Activated naive CD4-positive, alpha-beta T cell treated with anti-CD3 and anti-CD28 coated beads for 36 hours (primary cell): Measurements from ENCODE around the gene PIP4K2C. TPM values are rescaled to one million over a fixed set of nuclear protein-coding genes. Genes with fewer than 3 reads are reported as not detected.

Experiments used
- CTCF ChIA-PET: fragments of 350-600 bp; sonication (Branson Sonifier 250); formaldehyde crosslinking; loops from one replicate; lab custom pipeline; 2021; ENCODE audit warnings: antibody characterized with exemption; lab: Charles Lee
- DNase-seq: peaks from one replicate; pipeline ENCODE4 v3.0.0-alpha.2; 2020
- H3K27ac Mint-ChIP-seq: one replicate; pipeline ENCODE4 v1.8.0; 2021; ENCODE audit warnings: mild to moderate bottlenecking, mixed read lengths
- H3K27me3 Mint-ChIP-seq: one replicate; pipeline ENCODE4 v1.8.0; 2021; ENCODE audit warnings: low read depth, mixed read lengths
- H3K36me3 Mint-ChIP-seq: one replicate; pipeline ENCODE4 v1.8.0; 2021; ENCODE audit warnings: low read depth, mixed read lengths
- H3K4me1 Mint-ChIP-seq: one replicate; pipeline ENCODE4 v1.8.0; 2021; ENCODE audit warnings: low read depth, mixed read lengths
- H3K4me3 Mint-ChIP-seq: one replicate; pipeline ENCODE4 v1.8.0; 2021; ENCODE audit warnings: mild to moderate bottlenecking, moderate library complexity, mixed read lengths
- H3K9me3 Mint-ChIP-seq: one replicate; pipeline ENCODE4 v1.8.0; 2021; ENCODE audit warnings: mixed read lengths
- intact Hi-C: fragments of 100-400 bp; cut with micrococcal nuclease; formaldehyde crosslinking; loops from one replicate; pipeline ENCODE4 v1.15.1; 2023
- total RNA-seq, 2 experiments: library from RNA; stranded (reverse); gene quantifications; one replicate each; pipeline ENCODE4 v1.2.3, GENCODE V29; 2021

The PIP4K2C gene
- 10 to 100 TPM; 11.8 to 12.7 TPM for total RNA-seq

DNA sequence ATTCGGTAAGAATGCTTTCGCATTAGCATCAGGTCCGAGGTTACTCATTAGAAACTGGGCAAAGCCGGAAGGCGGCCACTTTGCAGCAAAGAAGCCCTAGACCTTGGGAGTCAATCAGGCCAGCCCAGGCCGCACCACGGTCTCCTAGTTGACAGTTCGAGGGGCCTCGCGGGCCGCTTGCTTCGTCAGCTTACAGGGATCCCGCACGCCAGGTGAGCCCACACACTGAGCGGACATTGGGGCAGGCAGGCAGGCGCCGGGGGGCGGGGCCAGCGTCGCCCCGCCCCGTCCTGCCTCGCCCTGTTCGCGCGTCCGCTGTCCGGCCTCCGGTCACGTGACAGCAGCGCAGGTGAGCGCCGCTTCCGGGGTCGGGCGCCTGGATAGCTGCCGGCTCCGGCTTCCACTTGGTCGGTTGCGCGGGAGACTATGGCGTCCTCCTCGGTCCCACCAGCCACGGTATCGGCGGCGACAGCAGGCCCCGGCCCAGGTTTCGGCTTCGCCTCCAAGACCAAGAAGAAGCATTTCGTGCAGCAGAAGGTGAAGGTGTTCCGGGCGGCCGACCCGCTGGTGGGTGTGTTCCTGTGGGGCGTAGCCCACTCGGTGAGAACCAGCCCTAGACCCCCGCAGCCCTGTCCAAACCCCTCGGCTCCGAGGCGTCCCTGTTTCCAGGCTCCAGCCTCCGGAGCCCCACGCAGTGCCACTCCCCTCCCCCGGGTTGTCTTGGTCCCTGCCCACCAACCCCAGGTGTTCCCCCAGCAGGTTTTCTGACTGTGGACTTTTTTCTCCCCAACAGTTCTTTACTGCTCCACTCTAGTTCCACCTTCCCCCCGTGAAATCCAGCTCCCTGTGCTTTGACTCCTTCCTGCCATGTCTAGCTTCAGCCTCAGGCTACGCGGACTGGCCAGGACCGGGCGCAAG, at the start of gene PIP4K2C:
TSS of gene PIP4K2C (plus strand) at position 329 of the 918 bp plus-strand sequence. CDS start at position 427, 98 bp downstream.
- Mint-ChIP-seq H3K4me1 (peaks cover 21% of the 10 kb centered on the region), H3K9me3 (no peaks in the 10 kb centered on the region), H3K4me3 (peak within 1 kb of the TSS; percentile 82), H3K27me3 (no peaks in the 10 kb centered on the region), H3K36me3 (peaks cover 3% of the 10 kb centered on the region), H3K27ac (peak within 1 kb of the TSS; percentile 73)
- CTCF ChIA-PET: interaction anchor here (1.2 to 3.7 kb wide), 4 partner anchors 8 to 169 kb away, joined by 3 to 60 read pairs (median 4); no protein-coding TSS in a partner anchor
- DNase-seq: peak; percentile 83
- intact Hi-C loops: loop anchor here (1.0 to 5.0 kb wide), 8 partner anchors 8 to 246 kb away; partner anchors contain the start of genes ARHGEF25, DCTN2, DTX3 and MBD6

- no peaks in the 10 kb centered on the region for H3K9me3 Mint-ChIP-seq
- CTCF ChIA-PET: no interaction called here
- H3K36me3 Mint-ChIP-seq: peaks cover 2% of the 10 kb centered on the region
- H3K27me3 Mint-ChIP-seq: no peaks in the 10 kb centered on the region
- H3K4me3 Mint-ChIP-seq: no peak overlapping the region
- DNase-seq: no peak
- peaks cover 24% of the 10 kb centered on the region for H3K4me1 Mint-ChIP-seq
- H3K27ac Mint-ChIP-seq: no peak overlapping the region
- intact Hi-C loops: loop anchor here (10.0 kb wide), 1 partner anchor 353 kb away; no protein-coding TSS in a partner anchor
Observed at GRCh38 chr12:57541717-57542116, 49.3 kb upstream of the PIP4K2C start.

DNA sequence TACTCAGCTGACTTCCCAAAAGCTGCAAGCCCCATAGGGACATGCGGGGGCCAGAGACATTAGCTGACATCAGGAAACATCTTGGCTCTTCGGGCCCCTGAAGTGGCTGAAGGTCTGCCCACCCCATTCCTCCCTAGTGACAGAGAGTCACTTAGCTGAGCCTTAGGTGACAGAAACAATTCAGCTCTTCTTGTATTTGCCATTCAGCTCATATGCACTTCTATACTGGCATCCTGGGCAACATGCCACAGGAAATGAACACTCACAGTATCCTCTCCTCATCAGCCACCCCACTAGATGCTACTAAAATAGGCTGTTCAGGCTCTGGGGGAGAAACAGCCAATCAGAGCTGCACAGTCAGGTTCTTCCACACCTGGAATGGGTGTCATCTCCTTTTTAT, 47.4 kb upstream of the PIP4K2C start:
- peaks cover 2% of the 10 kb centered on the region for H3K36me3 Mint-ChIP-seq
- intact Hi-C loops: loop anchor here (10.0 kb wide), 1 partner anchor 351 kb away; no protein-coding TSS in a partner anchor
- no peak overlapping the region for H3K4me3 Mint-ChIP-seq
- DNase-seq: no peak
- H3K4me1 Mint-ChIP-seq: peaks cover 34% of the 10 kb centered on the region
- CTCF ChIA-PET: interaction anchor here (0.5 to 0.9 kb wide), 3 partner anchors 15 to 131 kb away, joined by 3 read pairs; no protein-coding TSS in a partner anchor
- no peaks in the 10 kb centered on the region for H3K9me3 Mint-ChIP-seq
- no peaks in the 10 kb centered on the region for H3K27me3 Mint-ChIP-seq
- no peak overlapping the region for H3K27ac Mint-ChIP-seq

GRCh38 chr12:57545809-57546437, 45.1 kb upstream of the PIP4K2C start:
- CTCF ChIA-PET: interaction anchor here (0.6 to 2.4 kb wide), 5 partner anchors 9 to 275 kb away, joined by 3 to 6 read pairs (median 4); partner anchors contain the start of gene GLI1
- Mint-ChIP-seq H3K27me3 (no peaks in the 10 kb centered on the region), H3K36me3 (peaks cover 2% of the 10 kb centered on the region), H3K4me3 (peak overlapping the region; percentile 91), H3K27ac (peak overlapping the region; percentile 82), H3K9me3 (no peaks in the 10 kb centered on the region), H3K4me1 (peaks cover 47% of the 10 kb centered on the region)
- intact Hi-C loops: loop anchor here (10.0 kb wide), 1 partner anchor 349 kb away; no protein-coding TSS in a partner anchor
- DNase-seq: peak; percentile 26

GRCh38 chr12:57546438-57547287, 44.3 kb upstream of the PIP4K2C start, which contains the start of gene DCTN2:
TSS of gene DCTN2 (minus strand) at chr12:57547192. CDS start at chr12:57547063, 129 bp downstream.
- intact Hi-C loops: loop anchor here (1.0 to 10.0 kb wide), 8 partner anchors 24 to 348 kb away; partner anchors contain the start of genes ARHGAP9, GLI1, MBD6 and PIP4K2C

GRCh38 chr12:57547288-57548012, 43.5 kb upstream of the PIP4K2C start:
- Mint-ChIP-seq H3K4me1 (peaks cover 47% of the 10 kb centered on the region), H3K27ac (peak overlapping the region; percentile 51), H3K36me3 (peaks cover 2% of the 10 kb centered on the region), H3K9me3 (no peaks in the 10 kb centered on the region), H3K27me3 (no peaks in the 10 kb centered on the region), H3K4me3 (peak overlapping the region; percentile 91)
- DNase-seq: no peak
- CTCF ChIA-PET: interaction anchor here (0.7 to 2.4 kb wide), 2 partner anchors 89 to 499 kb away, joined by 3 to 6 read pairs; partner anchors contain the start of gene GLI1
- intact Hi-C loops: loop anchor here (1.0 to 10.0 kb wide), 8 partner anchors 25 to 347 kb away; partner anchors contain the start of genes ARHGAP9, GLI1, MBD6 and PIP4K2C

More at GRCh38 chr12:57546438-57547287, 44.3 kb upstream of the PIP4K2C start, which contains the start of gene DCTN2:
- Mint-ChIP-seq H3K4me3 (peak within 1 kb of the TSS; percentile 91), H3K36me3 (peaks cover 2% of the 10 kb centered on the region), H3K9me3 (no peaks in the 10 kb centered on the region), H3K27me3 (no peaks in the 10 kb centered on the region), H3K27ac (peak within 1 kb of the TSS; percentile 82), H3K4me1 (peaks cover 47% of the 10 kb centered on the region)
- CTCF ChIA-PET: interaction anchor here (0.6 to 2.4 kb wide), 6 partner anchors 10 to 499 kb away, joined by 3 to 6 read pairs (median 4); partner anchors contain the start of gene GLI1
- DNase-seq: peak; percentile 98

DNA sequence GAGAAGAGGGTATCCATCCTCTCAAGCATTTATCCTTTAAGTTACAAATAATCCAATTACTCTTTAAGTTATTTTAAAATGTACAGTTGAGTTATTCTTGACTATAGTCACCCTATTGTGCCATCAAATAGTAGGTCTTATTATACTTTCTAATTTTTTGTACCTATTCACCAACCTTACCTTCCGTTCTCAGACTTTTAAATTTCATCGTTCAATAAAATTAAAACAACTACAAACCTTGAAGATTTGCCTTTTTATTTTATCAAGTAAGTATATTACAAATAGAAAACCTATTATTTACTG, 43.0 kb upstream of the PIP4K2C start:
- peaks cover 2% of the 10 kb centered on the region for H3K36me3 Mint-ChIP-seq
- H3K27me3 Mint-ChIP-seq: no peaks in the 10 kb centered on the region
- no peak for DNase-seq
- H3K4me3 Mint-ChIP-seq: no peak overlapping the region
- CTCF ChIA-PET: no interaction called here
- intact Hi-C loops: loop anchor here (10.0 kb wide), 1 partner anchor 347 kb away; no protein-coding TSS in a partner anchor
- H3K9me3 Mint-ChIP-seq: no peaks in the 10 kb centered on the region
- H3K27ac Mint-ChIP-seq: no peak overlapping the region
- H3K4me1 Mint-ChIP-seq: peaks cover 47% of the 10 kb centered on the region

DNA sequence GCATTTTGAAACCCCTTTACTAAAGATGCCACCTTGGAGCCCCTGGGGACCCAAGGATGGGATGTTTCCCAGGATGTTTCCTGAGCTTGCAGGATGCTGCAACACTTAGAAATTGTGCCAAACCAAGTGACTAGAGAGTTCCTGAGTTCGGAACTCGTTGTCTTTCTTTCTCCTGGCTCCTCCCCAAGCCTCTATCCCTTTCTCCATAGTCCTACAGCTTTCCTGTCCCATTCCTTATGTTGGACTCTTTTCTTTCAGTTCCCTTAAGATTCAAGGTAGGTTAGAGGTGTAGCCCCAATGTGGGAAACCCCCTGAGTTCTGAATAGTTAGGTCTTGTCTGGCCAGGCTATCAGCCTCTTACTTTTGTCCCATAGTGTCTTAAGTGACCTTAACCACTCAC, 42.5 kb upstream of the PIP4K2C start:
- no peak for DNase-seq
- Mint-ChIP-seq H3K4me3 (no peak overlapping the region), H3K27ac (no peak overlapping the region), H3K36me3 (no peaks in the 10 kb centered on the region), H3K4me1 (peaks cover 47% of the 10 kb centered on the region), H3K27me3 (no peaks in the 10 kb centered on the region), H3K9me3 (no peaks in the 10 kb centered on the region)
- intact Hi-C loops: loop anchor here (10.0 kb wide), 1 partner anchor 346 kb away; no protein-coding TSS in a partner anchor
- CTCF ChIA-PET: no interaction called here

DNA sequence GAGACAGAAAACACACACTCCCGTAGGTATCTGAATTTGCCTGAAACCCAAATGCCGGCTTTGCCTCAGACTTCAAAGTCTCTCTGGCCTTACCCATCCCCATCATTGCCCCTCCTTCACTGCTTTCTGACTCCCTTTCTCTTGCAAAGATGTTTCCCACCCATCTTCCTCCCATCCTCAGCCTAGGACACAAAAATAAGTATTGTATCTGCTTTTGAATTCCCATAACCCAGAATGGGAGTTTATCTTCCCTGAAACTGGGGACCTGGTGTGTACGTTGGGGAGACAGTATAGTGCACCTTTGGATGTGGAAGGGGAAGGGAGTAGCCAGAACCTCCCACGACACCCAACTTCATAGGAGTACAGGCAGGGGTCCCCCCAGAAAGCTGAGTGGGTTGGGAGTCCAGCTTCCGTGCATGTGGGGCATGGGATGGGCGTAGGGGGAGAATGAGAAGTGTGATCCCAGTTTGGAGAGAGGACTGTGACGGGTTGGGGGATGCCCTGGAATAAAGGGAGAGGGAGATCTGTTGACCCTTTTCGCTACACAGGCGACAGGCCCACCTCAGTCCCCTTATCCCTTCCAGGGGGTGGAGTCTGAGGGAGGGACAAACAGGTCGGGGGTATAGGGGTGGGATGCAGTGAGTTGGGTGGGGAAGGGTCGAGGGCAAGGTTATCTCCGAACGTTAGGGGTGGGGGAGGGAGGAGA, 41.6 kb upstream of the PIP4K2C start:
- no peaks in the 10 kb centered on the region for H3K9me3 Mint-ChIP-seq
- CTCF ChIA-PET: no interaction called here
- intact Hi-C loops: loop anchor here (10.0 kb wide), 1 partner anchor 345 kb away; no protein-coding TSS in a partner anchor
- no peaks in the 10 kb centered on the region for H3K27me3 Mint-ChIP-seq
- H3K4me3 Mint-ChIP-seq: peak overlapping the region; percentile 72
- DNase-seq: no peak
- peaks cover 40% of the 10 kb centered on the region for H3K4me1 Mint-ChIP-seq
- no peak overlapping the region for H3K27ac Mint-ChIP-seq
- H3K36me3 Mint-ChIP-seq: no peaks in the 10 kb centered on the region

DNA sequence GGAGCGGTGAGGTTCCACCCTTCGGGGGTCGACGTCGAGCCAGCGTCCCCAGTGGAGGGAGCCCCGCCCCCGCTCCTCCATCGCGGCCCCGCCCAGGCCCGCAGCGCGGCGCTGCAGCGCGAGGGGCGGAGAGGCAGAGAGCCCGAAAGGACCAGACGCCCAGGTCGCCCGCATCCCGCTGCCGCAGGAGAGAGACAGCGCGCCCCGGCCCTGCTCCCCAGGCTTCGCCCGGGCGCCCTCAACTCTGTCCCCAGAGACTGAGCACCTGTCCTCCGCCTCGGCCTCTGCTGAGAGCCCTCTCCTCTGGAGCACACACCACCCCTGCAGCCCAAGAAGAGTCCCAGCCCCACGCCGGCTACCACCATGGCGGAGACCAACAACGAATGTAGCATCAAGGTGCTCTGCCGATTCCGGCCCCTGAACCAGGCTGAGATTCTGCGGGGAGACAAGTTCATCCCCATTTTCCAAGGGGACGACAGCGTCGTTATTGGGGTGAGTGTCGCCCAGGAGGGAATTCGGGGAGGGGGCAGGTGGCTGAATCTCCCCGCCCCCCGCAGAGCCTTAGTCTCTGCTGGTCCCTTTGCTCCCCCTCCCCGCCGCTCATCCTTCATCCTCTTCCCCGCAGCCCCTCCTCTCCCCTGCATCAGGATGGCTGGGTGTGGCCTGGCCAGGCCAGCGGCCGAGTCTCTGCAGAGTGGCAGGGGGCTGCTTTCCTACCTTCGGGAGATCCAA, 40.9 kb upstream of the PIP4K2C start, which contains the start of gene KIF5A:
TSS of gene KIF5A (plus strand) at position 136 of the 732 bp plus-strand sequence. CDS start at position 364, 228 bp downstream.
- intact Hi-C loops: loop anchor here (10.0 kb wide), 1 partner anchor 345 kb away; no protein-coding TSS in a partner anchor
- no peaks in the 10 kb centered on the region for H3K27me3 Mint-ChIP-seq
- DNase-seq: peak; percentile 63
- H3K9me3 Mint-ChIP-seq: no peaks in the 10 kb centered on the region
- CTCF ChIA-PET: no interaction called here
- no peaks in the 10 kb centered on the region for H3K36me3 Mint-ChIP-seq
- H3K4me1 Mint-ChIP-seq: peaks cover 36% of the 10 kb centered on the region
- H3K4me3 Mint-ChIP-seq: peak within 1 kb of the TSS; percentile 72
- no peak within 1 kb of the TSS for H3K27ac Mint-ChIP-seq
